Erythroblast (primary cell): ENCODE results near the gene PLPPR1.
"Not testable (repeated sequence)": the region's sequence is repeated elsewhere in the genome, so short reads cannot be mapped to it uniquely, and the experiment has no call there.

Experiments used
- DNase-seq, 2 experiments: peaks; one replicate each; lab custom pipeline; 2025; lab: John Stamatoyannopoulos, UW
- GATA1 ChIP-seq: IDR thresholded peaks from 2 replicates; pipeline ENCODE4 v1.6.1; 2011; ENCODE audit warnings: low read depth, mild to moderate bottlenecking, control low read depth, low read length, moderate library complexity
- POLR2A ChIP-seq: IDR thresholded peaks from 2 replicates; pipeline ENCODE4 v1.6.1; 2011; ENCODE audit warnings: mild to moderate bottlenecking, low read length

The PLPPR1 gene

GRCh38 chr9:101119206-101119819, 90.8 kb downstream of the PLPPR1 start:
- TF ChIP-seq GATA1 (no peak), POLR2A (no peak)
- peak; percentile 15 to 51 for DNase-seq

DNA sequence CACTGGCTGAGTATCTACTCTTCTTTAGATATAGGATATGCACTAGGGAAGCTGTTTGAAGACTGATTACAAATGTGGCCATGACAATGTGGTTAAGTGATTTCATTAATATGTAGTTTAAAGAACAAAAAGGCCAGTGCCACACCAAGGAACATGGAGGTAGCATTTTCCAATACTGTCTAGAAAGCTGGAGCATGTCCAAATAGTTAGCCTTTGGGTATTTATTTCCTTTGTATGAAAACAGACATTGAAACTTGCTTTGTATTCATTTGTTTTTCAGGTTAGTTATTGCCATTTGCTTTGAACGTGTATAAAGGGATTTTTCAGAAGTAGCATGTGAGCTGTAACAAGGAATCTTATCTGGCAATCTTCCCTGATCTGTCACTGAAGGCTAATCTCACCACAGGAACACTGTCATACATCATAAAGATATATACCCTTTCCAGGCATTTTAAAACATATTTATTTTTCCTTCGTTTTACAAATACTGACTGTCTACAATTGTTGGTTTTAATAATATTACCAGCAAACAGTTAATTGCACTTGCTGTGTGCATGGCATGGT, 93.4 kb downstream of the PLPPR1 start:
- no peak for DNase-seq
- TF ChIP-seq GATA1 (no peak), POLR2A (no peak)

DNA sequence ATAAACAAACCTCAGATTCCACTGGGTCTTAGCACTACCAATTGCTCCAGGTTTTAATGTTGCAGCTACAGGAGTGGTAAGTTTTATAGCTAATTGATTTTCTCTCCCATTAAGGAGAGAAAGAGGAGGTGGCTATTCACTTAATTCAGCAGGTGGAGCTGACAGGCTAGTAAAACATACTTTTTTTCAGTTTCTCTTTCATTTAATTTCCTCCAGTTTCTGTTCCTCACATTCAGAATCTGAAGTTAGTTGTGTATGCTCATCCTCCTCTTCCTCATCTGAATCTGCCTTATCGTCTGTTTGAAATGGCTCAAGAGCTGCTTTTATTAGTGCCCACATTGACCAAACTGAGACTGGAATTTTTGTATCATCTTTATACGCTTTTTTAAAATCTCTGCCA, 98.0 kb downstream of the PLPPR1 start:
- TF ChIP-seq POLR2A = no peak
- no peak for TF ChIP-seq GATA1
- no peak for DNase-seq

- not testable (repeated sequence) for DNase-seq
Measured at GRCh38 chr9:101127369-101127768, 98.8 kb downstream of the PLPPR1 start.

GRCh38 chr9:101128623-101129022, 100.1 kb downstream of the PLPPR1 start:
- TF ChIP-seq GATA1 = no peak
- TF ChIP-seq POLR2A = no peak
- DNase-seq = no peak

GRCh38 chr9:101130054-101130453, 101.5 kb downstream of the PLPPR1 start:
- no peak for DNase-seq
- TF ChIP-seq GATA1 (no peak), POLR2A (no peak)

GRCh38 chr9:101131326-101131725, 102.8 kb downstream of the PLPPR1 start:
- no peak for TF ChIP-seq GATA1
- TF ChIP-seq POLR2A = no peak

DNA sequence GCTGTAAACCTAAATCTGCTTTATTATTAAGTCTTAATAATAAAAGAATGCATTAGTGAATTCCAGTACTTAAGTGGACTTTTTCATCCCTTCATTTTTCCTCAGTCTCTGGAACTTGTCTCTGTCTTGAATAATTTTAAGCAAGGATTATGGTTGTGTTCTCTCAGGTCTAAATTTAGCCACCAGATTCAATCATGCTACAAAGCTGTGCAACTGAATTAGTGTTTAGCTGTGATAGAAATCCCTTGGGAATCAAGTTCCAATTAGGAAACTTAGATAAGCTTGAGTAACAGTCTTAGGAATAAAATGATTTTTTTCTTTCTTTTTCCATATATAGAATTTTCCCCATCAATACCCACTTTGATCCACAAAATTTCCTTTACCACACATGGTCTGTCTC, 104.3 kb downstream of the PLPPR1 start:
- no peak for DNase-seq
- no peak for TF ChIP-seq POLR2A
- TF ChIP-seq GATA1 = no peak

More at GRCh38 chr9:101131326-101131725, 102.8 kb downstream of the PLPPR1 start:
- no peak for DNase-seq

DNA sequence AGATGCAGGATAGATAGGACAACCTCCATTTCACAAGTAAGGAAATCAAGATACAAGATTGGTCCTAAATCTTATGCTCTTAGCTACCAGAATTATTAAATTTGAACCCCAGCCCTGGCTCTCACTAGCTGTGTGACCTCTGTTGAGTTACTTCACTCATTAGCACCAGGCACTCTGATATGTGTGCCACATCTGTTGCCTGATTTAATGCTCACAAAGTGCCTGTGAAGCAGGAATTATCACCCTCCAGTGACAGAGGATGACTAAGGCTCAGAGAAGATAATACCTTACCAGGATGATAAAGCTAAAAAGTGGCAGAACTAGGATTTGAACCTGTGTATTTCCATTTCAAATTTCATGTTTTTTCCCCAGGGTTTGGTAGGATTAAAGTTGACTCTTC, 110.0 kb downstream of the PLPPR1 start:
- DNase-seq = no peak
- TF ChIP-seq POLR2A = no peak
- TF ChIP-seq GATA1 = no peak

DNA sequence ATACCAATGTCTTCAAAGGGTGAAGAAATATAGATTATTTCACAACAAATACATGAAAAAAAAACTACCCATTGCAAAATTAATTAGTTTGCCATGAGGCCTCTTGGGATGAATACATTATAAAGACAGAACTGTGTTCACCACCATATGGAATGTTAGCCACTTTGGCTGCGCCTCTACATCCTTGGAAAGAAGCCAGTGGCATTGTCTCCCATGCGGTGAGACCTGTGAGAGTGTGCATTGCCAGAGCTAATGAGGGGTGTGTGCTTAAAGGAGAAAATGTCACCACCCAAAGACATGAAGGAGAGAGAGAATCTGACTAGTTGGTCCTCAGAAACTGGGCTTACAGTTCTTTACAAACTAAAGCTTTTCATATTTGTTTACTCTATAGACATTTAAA, 110.6 kb downstream of the PLPPR1 start:
- TF ChIP-seq POLR2A = no peak
- no peak for TF ChIP-seq GATA1
- DNase-seq = no peak

- TF ChIP-seq GATA1 (no peak), POLR2A (no peak)
Measured at GRCh38 chr9:101140764-101141163, 112.2 kb downstream of the PLPPR1 start.

DNA sequence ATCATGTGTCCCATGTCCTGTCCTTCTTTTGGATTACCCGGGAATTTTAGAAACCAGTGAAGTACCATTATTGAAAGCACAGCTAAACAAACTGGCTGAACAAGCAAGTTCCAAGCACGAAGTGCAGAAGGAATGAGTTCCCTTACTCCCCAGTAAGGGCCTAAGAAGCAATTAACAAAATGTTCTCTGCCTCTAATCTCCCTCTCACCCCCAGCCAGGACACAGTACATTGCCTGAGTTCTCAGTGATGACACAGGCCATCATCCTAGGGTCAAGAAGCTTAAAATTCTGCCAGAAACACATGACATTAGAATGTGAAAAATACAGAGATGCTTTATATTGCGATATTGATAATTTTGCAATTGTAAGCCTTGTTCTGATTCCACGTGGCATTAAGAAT, 118.0 kb downstream of the PLPPR1 start:
- no peak for DNase-seq
- TF ChIP-seq GATA1 (no peak), POLR2A (no peak)

More at GRCh38 chr9:101140764-101141163, 112.2 kb downstream of the PLPPR1 start:
- DNase-seq = peak; percentile 2 to 4

DNA sequence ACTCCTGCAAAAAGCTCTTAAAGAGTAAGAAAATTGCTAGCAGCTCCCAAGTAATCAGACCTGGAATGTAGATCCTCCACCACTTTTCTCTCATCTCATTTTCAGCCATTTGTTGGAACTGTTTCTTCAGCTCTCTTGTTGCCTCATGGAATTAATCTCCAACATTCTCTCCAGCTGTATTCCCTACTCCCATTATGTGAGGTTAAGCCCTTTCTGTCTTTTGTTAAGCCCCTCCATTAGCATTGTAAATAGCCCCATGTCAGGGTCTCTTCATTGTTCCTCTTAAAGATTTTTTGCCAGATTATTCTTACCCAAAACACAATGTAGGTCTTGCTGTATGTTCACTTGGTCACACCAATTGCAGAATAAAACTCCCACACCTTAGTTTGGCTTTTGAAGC, 119.8 kb downstream of the PLPPR1 start:
- no peak for TF ChIP-seq GATA1
- TF ChIP-seq POLR2A = no peak
- DNase-seq = no peak

DNA sequence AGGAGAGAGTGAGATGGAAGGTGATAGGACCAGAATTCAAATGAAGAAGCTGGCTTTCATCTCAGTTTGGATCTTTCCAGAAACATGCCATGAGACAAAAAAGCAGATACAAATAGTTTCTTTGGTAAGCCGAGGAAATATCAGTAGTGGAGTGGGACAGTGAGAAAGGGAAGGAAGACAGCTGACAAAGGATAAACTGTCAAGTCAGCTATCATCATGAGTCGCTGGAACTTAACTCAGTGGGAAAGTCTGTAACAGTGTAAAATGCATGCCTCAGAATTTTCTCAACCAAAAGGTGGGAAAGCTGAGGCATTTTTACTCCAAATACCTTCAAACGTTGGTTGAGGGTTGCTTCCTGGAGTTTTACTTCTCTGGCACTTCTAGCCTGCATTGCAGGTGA, 129.8 kb downstream of the PLPPR1 start:
- no peak for DNase-seq
- TF ChIP-seq GATA1 (no peak), POLR2A (no peak)

- DNase-seq = no peak
- TF ChIP-seq GATA1 (no peak), POLR2A (no peak)
Measured at GRCh38 chr9:101162231-101162630, 133.7 kb downstream of the PLPPR1 start.

DNA sequence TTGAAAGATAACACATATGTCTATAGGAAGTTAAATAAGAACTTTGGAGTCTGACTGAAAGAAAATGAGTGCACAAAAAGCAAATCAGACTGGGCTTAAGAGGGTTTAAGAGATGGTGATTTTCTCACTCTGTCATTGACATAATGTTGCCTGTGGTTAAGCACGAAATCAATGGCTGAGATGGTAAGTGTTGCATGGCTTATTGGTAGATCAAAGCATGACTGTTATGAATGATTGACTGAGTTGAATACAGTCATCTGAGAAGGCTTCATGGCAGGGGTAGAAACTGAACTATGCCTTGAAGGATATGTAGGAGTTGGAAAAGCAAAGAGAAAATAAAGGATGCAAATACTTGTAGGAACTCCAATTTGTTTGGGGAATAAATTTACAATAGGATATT, 136.6 kb downstream of the PLPPR1 start:
- no peak for DNase-seq
- no peak for TF ChIP-seq GATA1
- no peak for TF ChIP-seq POLR2A
